ENCODE data around the gene XRCC3.
"Not testable (repeated sequence)": the region's sequence is repeated elsewhere in the genome, so short reads cannot be mapped to it uniquely, and the experiment has no call there.

Gene XRCC3

DNA sequence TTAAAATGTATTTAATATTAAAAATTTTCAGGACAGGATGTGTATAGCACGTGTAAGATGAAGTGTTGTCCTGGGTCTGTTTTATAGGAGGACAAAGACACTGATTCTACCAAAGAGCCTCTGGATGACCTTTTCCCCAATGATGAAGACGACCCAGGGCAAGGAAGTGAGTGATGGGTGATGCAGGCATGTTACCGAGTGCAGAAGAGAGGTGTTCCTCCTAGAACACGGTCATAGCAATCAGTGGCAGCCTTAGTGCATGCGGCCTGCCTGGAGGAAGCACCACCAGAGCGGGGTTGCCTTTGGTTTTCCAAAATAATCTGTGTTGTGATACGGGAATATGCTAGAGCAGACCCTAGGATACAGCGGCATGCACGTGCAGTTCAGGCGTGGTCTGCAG is 53.2 kb downstream of the XRCC3 start:
- DNase-seq: no peak

- no peak for DNase-seq
Observed at GRCh38 chr14:103659631-103660030, 55.6 kb downstream of the XRCC3 start.

- DNase-seq: no peak
Observed at GRCh38 chr14:103657471-103657870, 57.8 kb downstream of the XRCC3 start.

- no peak for DNase-seq
Observed at GRCh38 chr14:103656756-103657133, 58.5 kb downstream of the XRCC3 start.

GRCh38 chr14:103656031-103656755 is 59.1 kb downstream of the XRCC3 start:
- no peak for DNase-seq

GRCh38 chr14:103654619-103655018 is 60.6 kb downstream of the XRCC3 start:
- no peak for DNase-seq

DNA sequence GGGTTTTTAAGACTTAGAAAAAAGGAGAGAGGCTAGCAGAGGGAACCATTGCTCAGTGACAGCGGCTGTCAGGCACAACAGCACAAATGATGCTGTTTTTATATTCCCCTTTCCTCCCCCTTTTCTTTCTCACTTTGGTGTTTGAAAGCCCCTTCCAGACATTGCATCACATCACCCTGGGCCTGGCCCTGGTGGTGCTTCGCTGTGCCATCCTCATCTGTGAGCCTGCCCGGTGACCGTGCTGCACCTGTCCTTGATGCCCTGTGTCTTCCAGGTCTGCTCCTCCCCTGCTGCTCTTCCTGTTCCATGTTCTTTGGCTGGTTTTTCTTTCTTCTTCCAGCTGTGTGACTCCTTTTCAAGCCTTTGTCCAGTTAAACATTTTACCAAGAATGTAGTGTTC is 61.4 kb downstream of the XRCC3 start:
- no peak for DNase-seq

GRCh38 chr14:103653336-103653735 is 61.9 kb downstream of the XRCC3 start:
- DNase-seq: not testable (repeated sequence)

GRCh38 chr14:103652806-103653205 is 62.4 kb downstream of the XRCC3 start:
- DNase-seq: no peak

- DNase-seq: no peak
Observed at GRCh38 chr14:103651585-103651984, 63.7 kb downstream of the XRCC3 start.

DNA sequence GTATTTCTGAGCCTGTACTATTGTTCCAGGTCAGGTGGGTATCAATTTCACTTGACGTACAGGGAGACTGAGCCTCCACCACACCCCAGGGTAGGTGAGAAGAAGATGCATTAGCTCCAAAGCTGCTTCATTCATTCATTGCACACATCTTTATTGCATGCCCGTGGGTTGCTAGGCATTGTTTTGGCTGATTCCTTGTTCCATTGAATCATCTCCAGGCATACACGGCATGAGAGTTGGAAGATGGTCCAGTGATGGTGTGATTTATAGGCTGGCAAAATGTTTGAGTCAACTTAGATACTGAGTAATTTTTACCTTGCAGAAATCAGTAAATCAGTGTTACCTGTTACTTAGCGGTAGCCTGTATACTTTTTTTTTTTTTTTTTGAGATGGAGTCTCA is 65.0 kb downstream of the XRCC3 start:
- DNase-seq: no peak

GRCh38 chr14:103649001-103649400 is 66.2 kb downstream of the XRCC3 start:
- DNase-seq: no peak

Data from CD4-positive, alpha-beta T cell treated with Interleukin-17A for 4 hours (primary cell).